ENCODE results near the gene EPN3. TPM values are rescaled to one million over a fixed set of nuclear protein-coding genes. Genes with fewer than 3 reads are reported as not detected.

The EPN3 gene
- total RNA-seq, 1 experiment from 2014 or later, result 0.87 TPM

- Histone ChIP-seq H3K36me3 (replicated peaks; ENCODE audit: control insufficient read depth, insufficient read depth, low read length) (no peaks in the 10 kb centered on the region), H3K27me3 (ENCODE audit: control insufficient read depth, insufficient read depth, low read length) (no peaks in the 10 kb centered on the region; the same call in 1 of the 2 replicates), H3K4me3 (ENCODE audit: insufficient read depth, low read depth, low read length) (no peak overlapping the region)
- no peak for DNase-seq
Measured at GRCh38 chr17:50585346-50585745, 52.8 kb downstream of the EPN3 start.

- Histone ChIP-seq H3K27me3 (ENCODE audit: control insufficient read depth, insufficient read depth, low read length) (no peaks in the 10 kb centered on the region; the same call in 1 of the 2 replicates), H3K4me3 (ENCODE audit: insufficient read depth, low read depth, low read length) (no peak overlapping the region), H3K36me3 (replicated peaks; ENCODE audit: control insufficient read depth, insufficient read depth, low read length) (no peaks in the 10 kb centered on the region)
- DNase-seq, result no peak
Measured at GRCh38 chr17:50585891-50586290, 53.4 kb downstream of the EPN3 start.

- DNase-seq, result no peak
- no peaks in the 10 kb centered on the region; the same call in 1 of the 2 replicates for H3K27me3 ChIP-seq (ENCODE audit: control insufficient read depth, insufficient read depth, low read length)
Measured at GRCh38 chr17:50586421-50587247, 54.1 kb downstream of the EPN3 start.

GRCh38 chr17:50587571-50587970, 55.0 kb downstream of the EPN3 start:
- H3K27me3 ChIP-seq (ENCODE audit: control insufficient read depth, insufficient read depth, low read length), result no peaks in the 10 kb centered on the region; the same call in 1 of the 2 replicates
- no peak for DNase-seq
- H3K4me3 ChIP-seq (ENCODE audit: insufficient read depth, low read depth, low read length), result no peak overlapping the region
- H3K36me3 ChIP-seq (replicated peaks; ENCODE audit: control insufficient read depth, insufficient read depth, low read length), result no peaks in the 10 kb centered on the region

More at GRCh38 chr17:50586421-50587247, 54.1 kb downstream of the EPN3 start:
- no peaks in the 10 kb centered on the region for H3K36me3 ChIP-seq (replicated peaks; ENCODE audit: control insufficient read depth, insufficient read depth, low read length)
- no peak overlapping the region for H3K4me3 ChIP-seq (ENCODE audit: insufficient read depth, low read depth, low read length)

- Histone ChIP-seq H3K36me3 (replicated peaks; ENCODE audit: control insufficient read depth, insufficient read depth, low read length) (no peaks in the 10 kb centered on the region), H3K4me3 (ENCODE audit: insufficient read depth, low read depth, low read length) (no peak overlapping the region), H3K27me3 (ENCODE audit: control insufficient read depth, insufficient read depth, low read length) (no peaks in the 10 kb centered on the region; the same call in 1 of the 2 replicates)
- no peak for DNase-seq
Measured at GRCh38 chr17:50588391-50589049, 56.0 kb downstream of the EPN3 start.

- Histone ChIP-seq H3K36me3 (replicated peaks; ENCODE audit: control insufficient read depth, insufficient read depth, low read length) (no peaks in the 10 kb centered on the region), H3K4me3 (ENCODE audit: insufficient read depth, low read depth, low read length) (no peak overlapping the region), H3K27me3 (ENCODE audit: control insufficient read depth, insufficient read depth, low read length) (no peaks in the 10 kb centered on the region; the same call in 1 of the 2 replicates)
- no peak for DNase-seq
Measured at GRCh38 chr17:50589095-50589705, 56.7 kb downstream of the EPN3 start.

GRCh38 chr17:50590946-50591737, 58.6 kb downstream of the EPN3 start:
- H3K27me3 ChIP-seq (ENCODE audit: control insufficient read depth, insufficient read depth, low read length), result no peaks in the 10 kb centered on the region
- H3K4me3 ChIP-seq (ENCODE audit: insufficient read depth, low read depth, low read length), result no peak overlapping the region
- no peak for DNase-seq
- H3K36me3 ChIP-seq (replicated peaks; ENCODE audit: control insufficient read depth, insufficient read depth, low read length), result no peaks in the 10 kb centered on the region

- DNase-seq, result peak; percentile 92
- H3K36me3 ChIP-seq (replicated peaks; ENCODE audit: control insufficient read depth, insufficient read depth, low read length), result no peaks in the 10 kb centered on the region
- H3K27me3 ChIP-seq (ENCODE audit: control insufficient read depth, insufficient read depth, low read length), result no peaks in the 10 kb centered on the region
- H3K4me3 ChIP-seq (ENCODE audit: insufficient read depth, low read depth, low read length), result no peak overlapping the region
Measured at GRCh38 chr17:50593321-50593720, 60.8 kb downstream of the EPN3 start.

Other genes starting within 250 kb of the EPN3 start
- gene XYLT2, start 186.6 kb upstream of the EPN3 start, total RNA-seq (2014; rRNA removed; shearing (Covaris generic)), result 47.5 and 54.3 TPM in 2 replicates
- 55.5 and 86.3 TPM in 2 replicates for gene MRPL27, start 159.6 kb upstream of the EPN3 start, total RNA-seq (2014; rRNA removed; shearing (Covaris generic))
- gene EME1, start 159.5 kb upstream of the EPN3 start, total RNA-seq (2014; rRNA removed; shearing (Covaris generic)), result 21.7 and 28.2 TPM in 2 replicates
- 105 and 119 TPM in 2 replicates for gene LRRC59, start 135.2 kb upstream of the EPN3 start, total RNA-seq (2014; rRNA removed; shearing (Covaris generic))
- gene ACSF2, start 106.5 kb upstream of the EPN3 start, total RNA-seq (2014; rRNA removed; shearing (Covaris generic)), result 14.8 and 16.2 TPM in 2 replicates
- not detected in 2 replicates for gene CHAD, start 63.9 kb upstream of the EPN3 start, total RNA-seq (2014; rRNA removed; shearing (Covaris generic))
- 28.4 and 38.1 TPM in 2 replicates for gene RSAD1, start 53.9 kb upstream of the EPN3 start, total RNA-seq (2014; rRNA removed; shearing (Covaris generic))
- 0.62 and 3.2 TPM in 2 replicates for gene MYCBPAP, start 24.3 kb upstream of the EPN3 start, total RNA-seq (2014; rRNA removed; shearing (Covaris generic))
- 31.0 and 42.6 TPM in 2 replicates for gene SPATA20, start 14.4 kb downstream of the EPN3 start, total RNA-seq (2014; rRNA removed; shearing (Covaris generic))
- gene CACNA1G, start 28.0 kb downstream of the EPN3 start, total RNA-seq (2014; rRNA removed; shearing (Covaris generic)), result 1.5 and 1.9 TPM in 2 replicates
- 0.33 and 0.48 TPM in 2 replicates for gene ABCC3, start 102.1 kb downstream of the EPN3 start, total RNA-seq (2014; rRNA removed; shearing (Covaris generic))
- 42.0 and 46.0 TPM in 2 replicates for gene ANKRD40, start 175.2 kb downstream of the EPN3 start, total RNA-seq (2014; rRNA removed; shearing (Covaris generic))
- gene LUC7L3, start 186.9 kb downstream of the EPN3 start, total RNA-seq (2014; rRNA removed; shearing (Covaris generic)), result 45.4 and 76.9 TPM in 2 replicates
- not detected in 2 replicates for gene ANKRD40CL, start 234.8 kb downstream of the EPN3 start, total RNA-seq (2014; rRNA removed; shearing (Covaris generic))

Measured in H7 (cell line).